GM12878 (cell line): ENCODE results near the gene ATP13A2. TPM values are rescaled to one million over a fixed set of nuclear protein-coding genes. Genes with fewer than 3 reads are reported as not detected.

Experiments
- FOXK2 ChIP-seq: fragments of 450-650 bp; IDR thresholded peaks from 2 replicates; pipeline ENCODE4 v1.6.1; 2017; ENCODE audit warnings: mild to moderate bottlenecking, moderate library complexity
- HDAC2 ChIP-seq: fragments of 200-600 bp; sonication (generic); IDR thresholded peaks from 2 replicates; pipeline ENCODE4 v1.6.1; 2017
- KDM1A ChIP-seq: fragments of 200-600 bp; sonication (generic); IDR thresholded peaks from 2 replicates; pipeline ENCODE4 v1.6.1; 2016; ENCODE audit warnings: borderline replicate concordance
- NFXL1 ChIP-seq: fragments of 450-650 bp; IDR thresholded peaks from 2 replicates; pipeline ENCODE4 v1.6.1; 2017; ENCODE audit warnings: antibody characterized with exemption, mild to moderate bottlenecking, borderline replicate concordance
- PAX8 ChIP-seq: fragments of 450-650 bp; IDR thresholded peaks from 2 replicates; pipeline ENCODE4 v1.6.1; 2017; ENCODE audit warnings: mild to moderate bottlenecking, moderate library complexity
- POU2F2 ChIP-seq: IDR thresholded peaks from 3 replicates; pipeline ENCODE4 v1.6.1; 2011; ENCODE audit warnings: low read depth, mild to moderate bottlenecking, low read length, borderline replicate concordance
- WRNIP1 ChIP-seq: IDR thresholded peaks from 2 replicates; pipeline ENCODE4 v1.6.1; 2011; ENCODE audit warnings: low read depth, low read length, improper control_type of control experiment, borderline replicate concordance
- ZNF384 ChIP-seq: IDR thresholded peaks from 2 replicates; pipeline ENCODE4 v1.6.1; 2012; ENCODE audit warnings: low read depth, mild to moderate bottlenecking, low read length, improper control_type of control experiment, borderline replicate concordance
- polyA plus RNA-seq, 11 experiments: library from polyadenylated mRNA; depleted of rRNA in 4 of 11; unstranded in 6 of 11; stranded (reverse) in 5 of 11; fragments of >200 nt; fragmentation: Nextera tagmentation in 4 of 11; fragmentation: Illumina TruSeq in 1 of 11; extraction: Ambion mirVana in 4 of 11; extraction: Trizol in 1 of 11; gene quantifications; 1 replicate in 1 of 11; 2 replicates in 10 of 11; pipeline versions ENCODE4 v1.2.1 to v1.2.3, GENCODE V29; 2011 to 2016; ENCODE audit warnings: inconsistent platforms in 2 of 11, missing spikeins in 2 of 11, low read depth in 1 of 11
- total RNA-seq, 4 experiments: library from RNA; depleted of rRNA in 3 of 4; stranded (reverse); fragments of >200 nt in 3 of 4; fragmentation: Illumina TruSeq in 1 of 4; extraction: Trizol in 1 of 4; gene quantifications; 2 replicates each; pipeline versions ENCODE4 v1.2.1 to v1.2.3, GENCODE V29; 2013 to 2021
- TF ChIP-seq, protein P1 (sequence below): IDR thresholded peaks from 2 replicates; pipeline ENCODE4 v1.6.1; 2012; ENCODE audit warnings: mild to moderate bottlenecking, low read depth, low read length
- TF ChIP-seq, protein P2 (sequence below), 3 experiments: IDR thresholded peaks in 2 of 3; conservative IDR thresholded peaks in 1 of 3; 2 replicates each; pipeline ENCODE4 v1.5.1; 2011; ENCODE audit warnings: low read depth in 3 of 3, low read length in 3 of 3, mild to moderate bottlenecking in 3 of 3, control low read depth in 2 of 3, moderate library complexity in 2 of 3, inconsistent platforms in 1 of 3, mixed read lengths in 1 of 3; ENCODE audit not compliant: control insufficient read depth in 2 of 3, insufficient read depth in 1 of 3; ENCODE audit errors: extremely low read depth in 1 of 3
- TF ChIP-seq, protein P3 (sequence below): fragments of 450-650 bp; IDR thresholded peaks from 2 replicates; pipeline ENCODE4 v1.6.1; 2017; ENCODE audit warnings: mild to moderate bottlenecking, low read depth, inconsistent platforms; ENCODE audit not compliant: poor library complexity, severe bottlenecking
- TF ChIP-seq, protein P4 (sequence below): fragments of 450-650 bp; IDR thresholded peaks from 2 replicates; pipeline ENCODE4 v1.6.1; 2017; ENCODE audit warnings: low read depth, mild to moderate bottlenecking, moderate library complexity
- TF ChIP-seq, protein P5 (sequence below): fragments of 450-650 bp; IDR thresholded peaks from 2 replicates; pipeline ENCODE4 v1.6.1; 2017; ENCODE audit warnings: mild to moderate bottlenecking, moderate library complexity

Gene ATP13A2
- total and polyA plus RNA-seq, 10 of the 15 experiments (the other 5 are each of a cell fraction or from before 2014, with no cell fraction given), result 0.24 to 30.5 (median 8.0) TPM

DNA sequence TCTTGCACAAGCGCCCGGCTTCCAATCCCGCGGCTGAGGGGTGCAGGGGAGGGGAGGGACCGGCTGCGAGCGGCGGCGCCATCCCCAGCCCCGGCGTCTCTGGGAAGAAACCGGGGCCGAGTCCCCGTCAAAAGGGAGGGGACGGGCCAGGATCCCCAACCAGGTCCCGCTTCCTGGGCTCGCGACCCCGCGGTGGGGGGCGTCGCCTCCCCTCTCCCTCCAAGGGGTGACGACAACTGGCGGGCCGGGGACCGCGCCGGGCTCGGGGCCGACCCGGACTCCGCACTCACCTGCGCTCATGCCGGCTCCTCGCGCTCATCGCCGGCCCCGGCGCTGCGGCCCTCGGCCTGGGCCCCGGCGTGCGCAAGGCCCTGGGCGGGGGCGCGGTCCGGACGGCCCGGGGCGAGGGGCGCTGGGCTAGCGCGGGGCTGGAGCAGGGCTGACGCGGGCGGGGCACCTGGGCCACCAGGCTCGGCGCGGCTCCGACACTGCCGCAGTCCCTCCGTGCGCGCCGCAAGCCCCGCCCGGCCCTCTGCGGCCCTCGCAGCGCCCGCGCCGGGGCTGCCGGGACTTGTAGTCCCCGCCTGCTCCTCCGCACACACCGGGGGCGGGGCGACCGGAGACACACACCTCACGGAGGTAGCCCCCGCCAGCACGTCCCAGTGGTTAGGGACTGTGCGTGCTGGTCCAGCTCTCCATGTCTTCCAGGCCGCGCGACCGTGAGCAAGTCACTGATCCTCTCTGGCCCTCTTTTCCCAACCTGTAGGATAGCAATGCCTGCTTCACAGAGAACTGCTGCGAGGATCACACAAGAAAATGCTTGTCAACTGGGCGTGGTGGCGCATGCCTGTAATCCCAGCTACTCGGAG is at the start of gene ATP13A2 (continued):
- TF ChIP-seq, protein P1, sequence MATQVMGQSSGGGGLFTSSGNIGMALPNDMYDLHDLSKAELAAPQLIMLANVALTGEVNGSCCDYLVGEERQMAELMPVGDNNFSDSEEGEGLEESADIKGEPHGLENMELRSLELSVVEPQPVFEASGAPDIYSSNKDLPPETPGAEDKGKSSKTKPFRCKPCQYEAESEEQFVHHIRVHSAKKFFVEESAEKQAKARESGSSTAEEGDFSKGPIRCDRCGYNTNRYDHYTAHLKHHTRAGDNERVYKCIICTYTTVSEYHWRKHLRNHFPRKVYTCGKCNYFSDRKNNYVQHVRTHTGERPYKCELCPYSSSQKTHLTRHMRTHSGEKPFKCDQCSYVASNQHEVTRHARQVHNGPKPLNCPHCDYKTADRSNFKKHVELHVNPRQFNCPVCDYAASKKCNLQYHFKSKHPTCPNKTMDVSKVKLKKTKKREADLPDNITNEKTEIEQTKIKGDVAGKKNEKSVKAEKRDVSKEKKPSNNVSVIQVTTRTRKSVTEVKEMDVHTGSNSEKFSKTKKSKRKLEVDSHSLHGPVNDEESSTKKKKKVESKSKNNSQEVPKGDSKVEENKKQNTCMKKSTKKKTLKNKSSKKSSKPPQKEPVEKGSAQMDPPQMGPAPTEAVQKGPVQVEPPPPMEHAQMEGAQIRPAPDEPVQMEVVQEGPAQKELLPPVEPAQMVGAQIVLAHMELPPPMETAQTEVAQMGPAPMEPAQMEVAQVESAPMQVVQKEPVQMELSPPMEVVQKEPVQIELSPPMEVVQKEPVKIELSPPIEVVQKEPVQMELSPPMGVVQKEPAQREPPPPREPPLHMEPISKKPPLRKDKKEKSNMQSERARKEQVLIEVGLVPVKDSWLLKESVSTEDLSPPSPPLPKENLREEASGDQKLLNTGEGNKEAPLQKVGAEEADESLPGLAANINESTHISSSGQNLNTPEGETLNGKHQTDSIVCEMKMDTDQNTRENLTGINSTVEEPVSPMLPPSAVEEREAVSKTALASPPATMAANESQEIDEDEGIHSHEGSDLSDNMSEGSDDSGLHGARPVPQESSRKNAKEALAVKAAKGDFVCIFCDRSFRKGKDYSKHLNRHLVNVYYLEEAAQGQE, result no peak
- TF ChIP-seq WRNIP1, result no peak
- TF ChIP-seq, protein P2, sequence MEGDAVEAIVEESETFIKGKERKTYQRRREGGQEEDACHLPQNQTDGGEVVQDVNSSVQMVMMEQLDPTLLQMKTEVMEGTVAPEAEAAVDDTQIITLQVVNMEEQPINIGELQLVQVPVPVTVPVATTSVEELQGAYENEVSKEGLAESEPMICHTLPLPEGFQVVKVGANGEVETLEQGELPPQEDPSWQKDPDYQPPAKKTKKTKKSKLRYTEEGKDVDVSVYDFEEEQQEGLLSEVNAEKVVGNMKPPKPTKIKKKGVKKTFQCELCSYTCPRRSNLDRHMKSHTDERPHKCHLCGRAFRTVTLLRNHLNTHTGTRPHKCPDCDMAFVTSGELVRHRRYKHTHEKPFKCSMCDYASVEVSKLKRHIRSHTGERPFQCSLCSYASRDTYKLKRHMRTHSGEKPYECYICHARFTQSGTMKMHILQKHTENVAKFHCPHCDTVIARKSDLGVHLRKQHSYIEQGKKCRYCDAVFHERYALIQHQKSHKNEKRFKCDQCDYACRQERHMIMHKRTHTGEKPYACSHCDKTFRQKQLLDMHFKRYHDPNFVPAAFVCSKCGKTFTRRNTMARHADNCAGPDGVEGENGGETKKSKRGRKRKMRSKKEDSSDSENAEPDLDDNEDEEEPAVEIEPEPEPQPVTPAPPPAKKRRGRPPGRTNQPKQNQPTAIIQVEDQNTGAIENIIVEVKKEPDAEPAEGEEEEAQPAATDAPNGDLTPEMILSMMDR (IDR thresholded peaks at IDR 0.05 in 2 of 3, conservative IDR thresholded peaks at IDR 0.05 in 1 of 3; ENCODE audit: control insufficient read depth in 2 of 3, extremely low read depth in 1 of 3, insufficient read depth in 1 of 3, low read depth in 3 of 3, low read length in 3 of 3), result no peak
- TF ChIP-seq, protein P3, sequence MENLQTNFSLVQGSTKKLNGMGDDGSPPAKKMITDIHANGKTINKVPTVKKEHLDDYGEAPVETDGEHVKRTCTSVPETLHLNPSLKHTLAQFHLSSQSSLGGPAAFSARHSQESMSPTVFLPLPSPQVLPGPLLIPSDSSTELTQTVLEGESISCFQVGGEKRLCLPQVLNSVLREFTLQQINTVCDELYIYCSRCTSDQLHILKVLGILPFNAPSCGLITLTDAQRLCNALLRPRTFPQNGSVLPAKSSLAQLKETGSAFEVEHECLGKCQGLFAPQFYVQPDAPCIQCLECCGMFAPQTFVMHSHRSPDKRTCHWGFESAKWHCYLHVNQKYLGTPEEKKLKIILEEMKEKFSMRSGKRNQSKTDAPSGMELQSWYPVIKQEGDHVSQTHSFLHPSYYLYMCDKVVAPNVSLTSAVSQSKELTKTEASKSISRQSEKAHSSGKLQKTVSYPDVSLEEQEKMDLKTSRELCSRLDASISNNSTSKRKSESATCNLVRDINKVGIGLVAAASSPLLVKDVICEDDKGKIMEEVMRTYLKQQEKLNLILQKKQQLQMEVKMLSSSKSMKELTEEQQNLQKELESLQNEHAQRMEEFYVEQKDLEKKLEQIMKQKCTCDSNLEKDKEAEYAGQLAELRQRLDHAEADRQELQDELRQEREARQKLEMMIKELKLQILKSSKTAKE, result no peak
- TF ChIP-seq FOXK2, result no peak
- no peak for TF ChIP-seq POU2F2
- TF ChIP-seq, protein P4, sequence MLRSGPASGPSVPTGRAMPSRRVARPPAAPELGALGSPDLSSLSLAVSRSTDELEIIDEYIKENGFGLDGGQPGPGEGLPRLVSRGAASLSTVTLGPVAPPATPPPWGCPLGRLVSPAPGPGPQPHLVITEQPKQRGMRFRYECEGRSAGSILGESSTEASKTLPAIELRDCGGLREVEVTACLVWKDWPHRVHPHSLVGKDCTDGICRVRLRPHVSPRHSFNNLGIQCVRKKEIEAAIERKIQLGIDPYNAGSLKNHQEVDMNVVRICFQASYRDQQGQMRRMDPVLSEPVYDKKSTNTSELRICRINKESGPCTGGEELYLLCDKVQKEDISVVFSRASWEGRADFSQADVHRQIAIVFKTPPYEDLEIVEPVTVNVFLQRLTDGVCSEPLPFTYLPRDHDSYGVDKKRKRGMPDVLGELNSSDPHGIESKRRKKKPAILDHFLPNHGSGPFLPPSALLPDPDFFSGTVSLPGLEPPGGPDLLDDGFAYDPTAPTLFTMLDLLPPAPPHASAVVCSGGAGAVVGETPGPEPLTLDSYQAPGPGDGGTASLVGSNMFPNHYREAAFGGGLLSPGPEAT, result no peak
- TF ChIP-seq PAX8, result no peak
- no peak for TF ChIP-seq NFXL1
- TF ChIP-seq, protein P5, sequence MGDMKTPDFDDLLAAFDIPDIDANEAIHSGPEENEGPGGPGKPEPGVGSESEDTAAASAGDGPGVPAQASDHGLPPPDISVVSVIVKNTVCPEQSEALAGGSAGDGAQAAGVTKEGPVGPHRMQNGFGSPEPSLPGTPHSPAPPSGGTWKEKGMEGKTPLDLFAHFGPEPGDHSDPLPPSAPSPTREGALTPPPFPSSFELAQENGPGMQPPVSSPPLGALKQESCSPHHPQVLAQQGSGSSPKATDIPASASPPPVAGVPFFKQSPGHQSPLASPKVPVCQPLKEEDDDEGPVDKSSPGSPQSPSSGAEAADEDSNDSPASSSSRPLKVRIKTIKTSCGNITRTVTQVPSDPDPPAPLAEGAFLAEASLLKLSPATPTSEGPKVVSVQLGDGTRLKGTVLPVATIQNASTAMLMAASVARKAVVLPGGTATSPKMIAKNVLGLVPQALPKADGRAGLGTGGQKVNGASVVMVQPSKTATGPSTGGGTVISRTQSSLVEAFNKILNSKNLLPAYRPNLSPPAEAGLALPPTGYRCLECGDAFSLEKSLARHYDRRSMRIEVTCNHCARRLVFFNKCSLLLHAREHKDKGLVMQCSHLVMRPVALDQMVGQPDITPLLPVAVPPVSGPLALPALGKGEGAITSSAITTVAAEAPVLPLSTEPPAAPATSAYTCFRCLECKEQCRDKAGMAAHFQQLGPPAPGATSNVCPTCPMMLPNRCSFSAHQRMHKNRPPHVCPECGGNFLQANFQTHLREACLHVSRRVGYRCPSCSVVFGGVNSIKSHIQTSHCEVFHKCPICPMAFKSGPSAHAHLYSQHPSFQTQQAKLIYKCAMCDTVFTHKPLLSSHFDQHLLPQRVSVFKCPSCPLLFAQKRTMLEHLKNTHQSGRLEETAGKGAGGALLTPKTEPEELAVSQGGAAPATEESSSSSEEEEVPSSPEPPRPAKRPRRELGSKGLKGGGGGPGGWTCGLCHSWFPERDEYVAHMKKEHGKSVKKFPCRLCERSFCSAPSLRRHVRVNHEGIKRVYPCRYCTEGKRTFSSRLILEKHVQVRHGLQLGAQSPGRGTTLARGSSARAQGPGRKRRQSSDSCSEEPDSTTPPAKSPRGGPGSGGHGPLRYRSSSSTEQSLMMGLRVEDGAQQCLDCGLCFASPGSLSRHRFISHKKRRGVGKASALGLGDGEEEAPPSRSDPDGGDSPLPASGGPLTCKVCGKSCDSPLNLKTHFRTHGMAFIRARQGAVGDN, result no peak
- TF ChIP-seq HDAC2, result no peak
- no peak for TF ChIP-seq ZNF384
- TF ChIP-seq KDM1A, result no peak
